ENCODE data around the gene CEP162.

- TF ChIP-seq CTCF (IDR thresholded peaks at IDR 0.05 in 4 of 5, conservative IDR thresholded peaks at IDR 0.05 in 1 of 5) (no peak), POLR2A (IDR thresholded peaks at IDR 0.05) (no peak)
These were observed 85.9 kb downstream of the CEP162 start for GRCh38 chr6:84141521-84141920.

Data from gastrocnemius medialis (tissue), 4 donors.